T1000 (cell line): ENCODE data around the gene M6PR.

ENCODE experiments used
- DNase-seq: peaks from one replicate; lab custom pipeline; 2025; ENCODE audit warnings: mixed read lengths; lab: John Stamatoyannopoulos, UW

M6PR gene

GRCh38 chr12:8949342-8950220, at the start of gene M6PR:
Gene M6PR (minus strand): TSS chr12:8949645. CDS start chr12:8946404, 3,241 bp downstream.
- DNase-seq = peak; percentile 93

DNA sequence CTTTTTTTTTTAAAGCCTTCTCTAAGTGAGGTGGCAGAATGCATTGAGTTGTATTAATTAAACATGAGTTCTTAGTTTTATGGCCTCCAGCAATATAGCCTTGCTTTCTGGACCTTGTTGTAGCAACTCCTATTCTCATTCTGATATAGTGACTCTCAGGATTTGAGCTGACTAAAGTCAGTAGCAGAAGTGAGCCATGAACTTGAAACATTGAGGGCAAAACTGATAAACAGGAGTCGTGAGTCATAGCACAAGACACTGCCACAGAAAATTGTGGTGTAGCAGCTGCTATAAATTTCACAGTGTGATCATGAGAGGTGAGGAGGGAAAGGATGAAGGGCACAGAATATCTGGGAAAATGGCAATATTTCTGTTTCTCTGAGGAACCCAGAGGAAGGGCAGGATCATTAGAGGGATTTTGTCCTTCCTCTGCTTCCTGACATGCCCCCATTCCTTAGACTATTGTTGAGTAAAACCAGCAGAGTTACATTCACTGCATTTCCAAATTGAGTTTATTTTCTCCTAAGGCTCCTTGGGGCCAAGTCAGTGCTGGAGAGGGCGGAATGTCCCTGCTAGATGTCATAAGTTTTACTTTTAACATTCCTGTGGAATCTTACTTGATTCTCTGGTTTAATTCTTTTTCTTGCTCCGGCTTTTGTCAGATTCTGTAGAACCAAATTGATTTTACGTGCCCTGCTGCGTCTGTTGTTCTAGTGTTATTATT, 47.4 kb upstream of the M6PR start:
- DNase-seq = no peak

DNA sequence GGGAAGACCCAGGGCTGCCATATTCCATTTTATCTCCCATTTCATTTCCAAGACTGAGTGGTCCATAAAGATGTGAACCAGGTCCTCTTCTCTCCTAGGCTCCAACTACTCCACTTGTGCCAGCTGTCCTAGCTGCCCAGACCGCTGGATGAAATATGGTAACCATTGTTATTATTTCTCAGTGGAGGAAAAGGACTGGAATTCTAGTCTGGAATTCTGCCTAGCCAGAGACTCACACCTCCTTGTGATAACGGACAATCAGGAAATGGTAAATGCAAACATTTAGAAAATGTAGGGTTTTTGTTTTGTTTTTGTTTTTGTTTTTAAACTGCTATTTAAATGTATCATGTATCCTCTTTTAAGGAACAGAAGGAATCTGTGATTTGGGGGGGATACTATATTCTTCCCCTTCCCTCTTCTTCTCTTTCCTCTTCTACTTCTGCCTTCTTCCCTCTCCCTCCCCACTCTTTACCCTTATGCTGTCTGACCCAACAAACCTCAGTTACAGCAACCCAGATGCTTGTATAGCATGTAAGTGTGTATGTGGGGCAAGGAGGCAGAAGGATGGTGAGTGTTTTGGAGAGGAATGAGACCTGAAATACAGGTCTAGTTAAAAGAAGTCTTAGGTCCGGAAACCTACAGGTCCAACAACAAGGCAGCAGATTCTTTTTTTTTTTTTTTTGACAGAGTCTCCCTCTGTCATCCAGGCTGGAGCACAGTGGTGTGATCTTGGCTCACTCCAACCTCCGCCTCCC, 45.8 kb upstream of the M6PR start:
- no peak for DNase-seq

- no peak for DNase-seq
Observed at GRCh38 chr12:8993827-8994226, 44.4 kb upstream of the M6PR start.

DNA sequence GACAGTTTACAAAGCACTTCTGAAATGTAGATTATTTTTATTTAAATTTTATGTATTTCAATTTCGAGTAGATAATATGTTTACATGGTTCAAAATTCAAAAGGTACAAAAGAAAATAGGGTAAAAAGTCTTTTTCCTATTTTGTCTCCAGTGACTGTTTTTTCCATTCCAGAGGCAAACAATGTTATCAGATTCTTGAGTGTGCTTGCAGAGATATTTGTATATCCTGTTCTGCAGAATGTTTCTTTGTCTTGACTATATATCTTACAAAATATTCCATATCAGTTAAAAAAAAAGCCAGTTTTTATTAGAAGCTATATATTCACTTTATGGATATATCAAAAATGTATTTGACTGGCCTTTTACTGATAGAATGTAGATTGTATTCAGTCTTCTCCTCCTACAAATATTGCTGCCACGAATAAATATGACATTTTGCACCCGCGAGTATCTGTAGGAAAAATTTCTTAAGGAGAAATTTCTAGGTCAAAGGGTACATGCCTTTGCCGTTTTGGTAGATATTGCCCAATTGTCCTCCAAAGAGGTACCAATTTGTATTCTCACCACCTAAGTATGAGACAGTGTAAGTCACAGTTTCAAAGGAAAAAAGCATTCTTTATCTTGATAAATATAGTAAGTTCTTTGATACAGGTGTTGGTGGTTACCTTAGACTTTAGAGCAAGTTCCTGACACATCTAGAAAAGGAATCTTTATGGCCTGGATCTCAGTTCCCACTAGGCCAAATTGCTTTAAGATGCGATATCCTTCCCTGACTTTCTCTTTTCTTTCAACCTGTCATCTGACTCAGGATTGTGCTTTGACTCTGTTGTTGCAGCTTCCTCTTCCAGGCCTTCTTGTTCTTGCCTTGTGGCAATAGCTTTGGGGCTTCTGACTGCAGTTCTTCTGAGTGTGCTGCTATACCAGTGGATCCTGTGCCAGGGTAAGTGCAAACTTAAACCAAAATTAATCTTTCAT, 42.2 kb upstream of the M6PR start:
- no peak for DNase-seq

GRCh38 chr12:8989413-8989812, 40.0 kb upstream of the M6PR start, which contains the start of gene KLRG1:
Gene KLRG1 (plus strand): TSS chr12:8989546. CDS start chr12:8989636, 90 bp downstream.
- DNase-seq = no peak

- DNase-seq = no peak
Observed at GRCh38 chr12:8987685-8988084, 38.2 kb upstream of the M6PR start.

DNA sequence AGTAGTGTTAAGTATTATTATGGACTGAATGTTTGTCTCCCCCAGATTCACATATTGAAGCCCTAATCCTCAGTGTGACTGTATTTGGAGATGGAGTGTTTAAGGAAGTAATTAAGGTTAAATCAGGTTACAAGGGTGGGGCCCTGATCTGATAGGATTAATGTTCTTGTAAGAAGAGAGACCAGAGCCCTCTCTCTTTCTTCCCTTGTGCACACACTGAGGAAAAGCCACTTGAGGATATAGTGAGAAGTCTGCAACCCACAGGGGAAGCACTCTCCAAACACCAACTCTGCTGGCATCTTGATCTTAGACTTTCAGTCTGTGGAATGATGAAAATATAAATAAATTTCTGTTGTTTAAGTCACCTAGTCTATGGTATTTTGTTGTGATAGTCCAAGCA, 37.7 kb upstream of the M6PR start:
- no peak for DNase-seq

DNA sequence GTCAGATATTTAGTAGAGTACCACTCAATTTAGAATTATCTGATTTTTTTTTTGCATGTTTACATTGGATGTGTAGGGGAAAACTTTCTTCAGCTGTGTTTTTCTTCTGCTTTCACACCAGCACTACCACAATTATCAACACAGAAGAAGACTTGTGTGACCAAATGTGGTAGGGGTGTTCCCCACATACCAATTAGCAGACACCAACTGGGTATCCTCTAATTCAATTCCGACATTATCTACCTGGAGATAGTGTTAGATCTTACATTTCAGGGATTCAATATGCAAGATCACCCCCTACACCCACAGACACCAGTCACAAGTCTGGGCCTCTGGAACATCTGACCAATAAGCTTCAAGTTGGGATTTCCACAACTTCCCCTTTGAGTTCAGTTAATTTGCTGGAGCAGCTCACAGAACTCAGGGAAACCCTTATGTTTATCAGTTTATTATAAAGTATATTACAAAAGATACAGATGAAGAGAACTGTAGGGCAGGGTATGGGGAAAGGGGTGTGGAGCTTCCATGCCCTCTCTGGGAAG, 35.8 kb upstream of the M6PR start:
- no peak for DNase-seq

DNA sequence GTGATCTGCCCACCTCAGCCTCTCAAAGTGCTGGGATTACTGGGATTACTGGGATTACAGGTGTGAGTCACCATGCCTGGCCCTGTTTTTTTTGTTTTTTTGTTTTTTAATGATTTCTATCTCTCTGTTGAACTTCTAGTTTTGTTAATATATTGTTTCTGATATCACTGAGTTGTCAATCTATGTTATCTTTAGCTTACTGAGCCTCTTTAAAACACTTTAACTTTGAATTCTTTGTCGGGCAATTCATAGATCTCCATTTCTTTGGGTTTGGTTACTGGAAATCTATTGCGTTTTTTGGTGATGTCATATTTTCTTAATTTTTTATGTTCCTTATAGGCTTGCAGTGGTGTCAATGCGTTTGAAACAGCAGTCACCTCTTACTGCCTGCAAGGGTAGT, 30.7 kb upstream of the M6PR start:
- DNase-seq = no peak

- DNase-seq = no peak
Observed at GRCh38 chr12:8970432-8970831, 21.0 kb upstream of the M6PR start.

DNA sequence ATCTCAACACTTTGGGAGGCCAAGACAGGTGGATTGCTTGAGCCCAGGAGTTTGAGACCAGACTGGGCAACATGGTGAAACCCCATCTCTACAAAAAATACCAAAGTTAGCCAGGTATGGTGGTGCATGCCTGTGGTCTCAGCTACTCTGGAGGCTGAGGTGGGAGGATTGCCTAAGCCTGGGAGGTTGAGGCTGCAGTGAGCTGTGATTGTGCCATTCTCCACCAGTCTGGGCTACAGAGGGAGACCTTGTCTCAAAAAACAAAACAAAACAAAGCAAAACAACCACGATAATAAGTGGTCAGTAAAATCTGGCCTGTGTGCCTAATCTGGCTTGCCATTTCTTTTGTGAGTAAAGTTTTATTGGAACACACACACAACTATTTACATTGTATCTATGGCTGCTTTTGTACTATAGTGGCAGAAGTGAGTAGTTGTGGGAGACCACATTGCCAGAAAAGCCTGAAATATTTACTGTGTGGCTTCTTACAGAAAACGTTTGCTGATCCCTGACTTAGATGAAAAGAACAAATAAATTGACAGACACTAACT, 20.5 kb upstream of the M6PR start:
- no peak for DNase-seq

- DNase-seq = no peak
Observed at GRCh38 chr12:8968761-8969160, 19.3 kb upstream of the M6PR start.

GRCh38 chr12:8960176-8960575, 10.7 kb upstream of the M6PR start:
- no peak for DNase-seq

- no peak for DNase-seq
Observed at GRCh38 chr12:8958066-8958465, 8.6 kb upstream of the M6PR start.

DNA sequence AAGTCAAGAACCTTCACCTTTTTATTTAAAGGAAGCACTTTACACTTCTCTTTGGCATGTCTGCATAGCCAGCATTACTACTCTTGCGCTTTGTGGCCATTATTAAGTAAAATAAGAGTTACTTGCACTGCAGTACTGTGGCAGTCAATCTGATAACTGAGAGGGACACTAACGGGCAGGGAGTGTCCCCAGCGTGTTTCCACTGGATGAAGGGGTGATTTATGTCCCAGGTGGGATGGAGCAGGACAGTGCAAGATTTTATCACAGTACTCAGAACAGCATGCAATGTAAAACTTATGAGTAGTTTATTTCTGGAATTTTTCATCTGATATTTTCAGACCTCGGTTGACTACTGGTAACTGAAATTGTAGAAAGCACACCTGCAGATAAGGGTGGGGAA, 8.1 kb upstream of the M6PR start:
- DNase-seq = no peak

DNA sequence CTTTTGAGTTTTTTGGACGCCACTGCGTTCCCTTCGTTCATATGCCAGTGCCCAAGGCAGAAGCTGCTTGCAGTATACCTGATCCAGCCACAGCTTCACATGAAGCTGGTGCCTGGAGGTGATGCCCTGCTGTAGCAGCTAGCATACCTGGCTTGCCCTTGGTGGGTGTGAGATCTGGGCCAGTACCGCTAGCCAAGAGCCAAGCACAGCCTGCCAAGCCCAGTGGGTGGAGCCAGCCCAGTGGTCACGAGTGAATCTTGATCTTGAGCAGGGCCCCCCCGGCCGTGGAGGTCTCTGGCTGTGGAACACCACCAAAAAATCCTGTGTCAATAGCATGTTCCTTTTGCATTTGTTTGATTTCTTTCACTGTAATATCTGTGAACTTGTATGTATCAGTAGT, 7.3 kb upstream of the M6PR start:
- DNase-seq = no peak

- DNase-seq = no peak
Observed at GRCh38 chr12:8956073-8956472, 6.6 kb upstream of the M6PR start.

DNA sequence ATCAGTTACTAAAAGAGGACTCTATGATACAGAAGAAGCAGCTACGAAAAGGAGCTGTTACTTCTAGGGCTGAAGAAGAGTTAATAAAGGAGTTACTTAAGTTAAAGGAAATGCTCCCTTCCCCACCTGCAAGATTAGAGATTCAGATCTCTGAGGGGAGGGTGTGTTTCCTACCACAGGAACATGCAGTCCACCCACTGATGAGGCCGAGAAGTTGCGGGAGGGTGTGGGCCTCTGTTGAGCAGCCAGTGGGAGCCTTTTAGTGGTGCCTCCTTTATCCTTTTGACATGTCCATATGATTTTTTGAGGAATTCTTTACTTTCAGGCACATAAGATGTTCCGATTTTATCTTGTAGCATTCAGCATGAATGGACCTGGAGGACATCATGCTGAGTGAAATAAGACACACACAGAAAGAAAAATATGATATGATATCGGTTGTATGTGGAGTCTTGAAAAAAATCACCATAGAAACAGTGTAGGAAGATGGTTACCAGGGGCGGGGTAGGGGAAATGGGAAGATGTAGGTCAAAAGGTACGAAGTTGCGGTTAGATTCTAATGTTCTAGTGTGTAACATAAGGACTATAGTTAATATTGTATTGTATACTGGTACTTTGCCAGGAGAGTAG, 4.4 kb upstream of the M6PR start:
- no peak for DNase-seq

DNA sequence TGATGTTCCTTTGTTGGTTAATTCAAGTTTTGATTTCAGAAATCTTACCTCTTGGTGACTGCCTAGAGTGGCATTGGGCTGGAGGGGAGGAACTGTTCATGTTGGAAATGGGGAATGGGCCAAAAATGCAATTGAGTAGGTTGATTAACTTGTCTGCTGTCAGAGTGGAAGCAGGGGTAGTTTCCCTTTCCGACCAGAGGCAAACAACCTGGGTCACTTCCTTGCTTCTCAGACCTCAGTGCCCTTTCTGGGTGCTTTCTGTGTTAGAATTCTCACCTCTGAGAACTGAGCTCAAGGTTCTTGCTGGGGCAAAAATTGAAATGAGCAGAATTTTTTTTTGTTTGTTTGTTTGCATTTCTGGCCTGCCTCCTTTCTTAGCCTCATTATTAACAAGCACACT, 2.3 kb upstream of the M6PR start:
- DNase-seq = no peak
